Memory B cell (primary cell): ENCODE measurements around the gene ABCB4.

ENCODE experiments used
- ATAC-seq: fragments of 150-1000 bp; cut with Tn5 transposase; 2 replicates; pipeline ENCODE4 v1.10.0; 2021; ENCODE audit warnings: low read depth, mild to moderate bottlenecking, moderate library complexity
- DNase-seq, 2 donors: peaks; one replicate each; pipeline ENCODE4 v3.0.0; 2022; ENCODE audit warnings: low spot score in 2 of 2
- H3K27ac Mint-ChIP-seq: one replicate; pipeline ENCODE4 v1.8.0; 2022; ENCODE audit warnings: mild to moderate bottlenecking, moderate library complexity, mixed read lengths
- H3K27me3 Mint-ChIP-seq: one replicate; pipeline ENCODE4 v1.8.0; 2022; ENCODE audit warnings: mixed read lengths
- H3K36me3 Mint-ChIP-seq: one replicate; pipeline ENCODE4 v1.8.0; 2022; ENCODE audit warnings: mild to moderate bottlenecking, mixed read lengths
- H3K4me1 Mint-ChIP-seq: one replicate; pipeline ENCODE4 v1.8.0; 2022; ENCODE audit warnings: mixed read lengths
- H3K4me3 Mint-ChIP-seq: one replicate; pipeline ENCODE4 v1.8.0; 2022; ENCODE audit warnings: mild to moderate bottlenecking, moderate library complexity, mixed read lengths
- H3K9me3 Mint-ChIP-seq: one replicate; pipeline ENCODE4 v1.8.0; 2022; ENCODE audit warnings: mixed read lengths

Gene ABCB4

GRCh38 chr7:87475359-87476178 is at the start of gene ABCB4:
TSS of gene ABCB4 (minus strand) at chr7:87475680. CDS start at chr7:87475465, 215 bp downstream.
- no peaks in the 10 kb centered on the region for H3K9me3 Mint-ChIP-seq
- peak; percentile 41 for ATAC-seq
- H3K4me3 Mint-ChIP-seq, result peak within 1 kb of the TSS; percentile 85
- H3K27ac Mint-ChIP-seq, result peak within 1 kb of the TSS; percentile 94
- peaks cover 24% of the 10 kb centered on the region for H3K4me1 Mint-ChIP-seq
- H3K27me3 Mint-ChIP-seq, result no peaks in the 10 kb centered on the region
- peak; percentile 11 to 46 for DNase-seq
- H3K36me3 Mint-ChIP-seq, result peaks cover 2% of the 10 kb centered on the region

DNA sequence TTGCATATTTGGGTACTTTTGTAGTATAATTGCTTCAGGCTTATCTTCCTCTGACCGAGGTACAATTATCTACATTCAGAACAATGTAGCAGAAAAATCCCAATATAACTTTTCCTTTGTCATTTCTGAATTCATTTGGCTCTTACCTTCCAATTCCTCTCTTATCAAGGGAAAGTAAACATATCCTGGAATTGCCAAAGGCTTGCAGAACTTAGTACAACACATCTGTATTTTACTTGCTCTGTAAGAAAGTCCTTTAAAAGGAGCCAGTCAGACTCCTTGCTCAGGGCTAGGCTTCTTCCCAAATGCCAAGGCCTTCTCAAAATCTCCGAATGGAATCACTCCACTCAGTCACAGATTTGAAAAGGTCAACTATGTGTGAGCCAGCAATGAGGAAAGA is 43.3 kb upstream of the ABCB4 start:
- peaks cover 6% of the 10 kb centered on the region for H3K36me3 Mint-ChIP-seq
- peaks cover 4% of the 10 kb centered on the region for H3K27me3 Mint-ChIP-seq

DNA sequence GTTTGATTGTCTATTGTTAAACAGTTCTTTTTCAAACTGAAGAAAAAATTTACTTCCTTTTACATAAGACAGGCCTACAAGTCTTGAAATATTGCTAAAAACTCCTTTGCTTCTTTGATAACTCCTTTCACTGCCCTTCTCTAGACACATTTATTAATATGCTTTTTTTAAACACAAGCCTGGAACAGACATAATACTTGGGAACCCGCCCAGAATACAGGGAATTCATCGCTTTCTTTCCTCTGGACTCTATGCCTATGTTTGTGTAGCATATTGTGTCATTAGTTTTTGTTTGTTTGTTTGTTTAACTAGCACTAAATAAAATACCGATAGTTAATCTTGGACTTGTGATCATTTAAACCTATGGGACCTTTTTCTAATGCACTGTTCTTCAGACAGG is 42.4 kb upstream of the ABCB4 start:
- Mint-ChIP-seq H3K4me1 (no peaks in the 10 kb centered on the region), H3K9me3 (no peaks in the 10 kb centered on the region), H3K27ac (no peak overlapping the region), H3K36me3 (peaks cover 6% of the 10 kb centered on the region), H3K27me3 (peaks cover 4% of the 10 kb centered on the region), H3K4me3 (no peak overlapping the region)
- ATAC-seq (no peak), DNase-seq (no peak)

More for the DNA sequence above, 43.3 kb upstream of the ABCB4 start:
- Mint-ChIP-seq H3K4me3 (no peak overlapping the region), H3K4me1 (no peaks in the 10 kb centered on the region), H3K27ac (no peak overlapping the region), H3K9me3 (no peaks in the 10 kb centered on the region)
- ATAC-seq (no peak), DNase-seq (no peak)

- H3K27me3 Mint-ChIP-seq, result peaks cover 4% of the 10 kb centered on the region
- no peak for ATAC-seq
- no peak for DNase-seq
- no peaks in the 10 kb centered on the region for H3K9me3 Mint-ChIP-seq
- H3K4me3 Mint-ChIP-seq, result no peak overlapping the region
- no peak overlapping the region for H3K27ac Mint-ChIP-seq
- H3K4me1 Mint-ChIP-seq, result no peaks in the 10 kb centered on the region
- H3K36me3 Mint-ChIP-seq, result peaks cover 6% of the 10 kb centered on the region
Observed at GRCh38 chr7:87517136-87517815, 41.8 kb upstream of the ABCB4 start.

DNA sequence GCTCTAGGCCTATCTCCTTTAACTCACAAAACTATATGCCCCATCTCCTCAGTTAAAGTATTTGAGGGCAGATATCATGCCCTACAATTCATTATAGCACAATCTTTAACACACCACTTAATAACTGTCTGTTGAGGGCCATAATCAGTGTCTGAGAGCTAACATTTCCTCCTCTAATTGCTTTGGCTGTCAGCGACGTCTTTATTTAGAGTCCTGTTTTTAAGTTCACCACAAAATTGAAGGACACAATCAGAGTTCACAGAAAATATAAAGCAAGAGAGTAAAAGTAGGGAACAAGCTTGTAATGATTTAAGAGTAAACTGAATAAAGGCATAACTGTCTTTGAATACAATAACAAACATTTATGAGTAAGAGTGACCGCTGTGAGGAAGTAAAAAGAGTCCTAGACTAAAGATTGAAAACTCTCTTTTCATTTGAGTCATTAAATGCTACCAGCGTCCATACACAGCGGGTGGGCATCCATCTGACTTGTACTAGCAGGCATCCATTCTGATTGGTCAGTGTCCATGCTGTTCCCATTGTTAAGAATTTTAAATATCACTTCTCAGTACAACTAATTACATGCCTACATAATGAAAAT is 38.4 kb upstream of the ABCB4 start:
- ATAC-seq (no peak), DNase-seq (no peak)
- no peaks in the 10 kb centered on the region for H3K4me1 Mint-ChIP-seq
- H3K27me3 Mint-ChIP-seq, result peaks cover 2% of the 10 kb centered on the region
- H3K9me3 Mint-ChIP-seq, result no peaks in the 10 kb centered on the region
- peaks cover 4% of the 10 kb centered on the region for H3K36me3 Mint-ChIP-seq
- no peak overlapping the region for H3K4me3 Mint-ChIP-seq
- H3K27ac Mint-ChIP-seq, result no peak overlapping the region

GRCh38 chr7:87512906-87513305 is 37.4 kb upstream of the ABCB4 start:
- peaks cover 4% of the 10 kb centered on the region for H3K36me3 Mint-ChIP-seq
- peaks cover 3% of the 10 kb centered on the region for H3K4me1 Mint-ChIP-seq
- ATAC-seq (no peak), DNase-seq (no peak)
- H3K9me3 Mint-ChIP-seq, result no peaks in the 10 kb centered on the region
- peaks cover 2% of the 10 kb centered on the region for H3K27me3 Mint-ChIP-seq
- H3K27ac Mint-ChIP-seq, result no peak overlapping the region
- no peak overlapping the region for H3K4me3 Mint-ChIP-seq

- Mint-ChIP-seq H3K27ac (no peak overlapping the region), H3K9me3 (no peaks in the 10 kb centered on the region), H3K4me1 (peaks cover 6% of the 10 kb centered on the region), H3K27me3 (peaks cover 2% of the 10 kb centered on the region), H3K36me3 (peaks cover 4% of the 10 kb centered on the region), H3K4me3 (no peak overlapping the region)
- DNase-seq (no peak), ATAC-seq (no peak)
Observed at GRCh38 chr7:87511510-87511909, 36.0 kb upstream of the ABCB4 start.

GRCh38 chr7:87510411-87510875 is 35.0 kb upstream of the ABCB4 start:
- Mint-ChIP-seq H3K9me3 (no peaks in the 10 kb centered on the region), H3K27me3 (peaks cover 2% of the 10 kb centered on the region), H3K4me3 (no peak overlapping the region), H3K27ac (no peak overlapping the region), H3K36me3 (peaks cover 4% of the 10 kb centered on the region), H3K4me1 (peaks cover 12% of the 10 kb centered on the region)
- ATAC-seq, result no peak
- DNase-seq, result no peak

- Mint-ChIP-seq H3K27me3 (no peaks in the 10 kb centered on the region), H3K9me3 (no peaks in the 10 kb centered on the region), H3K4me1 (peaks cover 12% of the 10 kb centered on the region), H3K36me3 (no peaks in the 10 kb centered on the region), H3K4me3 (no peak overlapping the region), H3K27ac (peak overlapping the region; percentile 58)
- no peak for ATAC-seq
- no peak for DNase-seq
Observed at GRCh38 chr7:87507446-87507845, 32.0 kb upstream of the ABCB4 start.

DNA sequence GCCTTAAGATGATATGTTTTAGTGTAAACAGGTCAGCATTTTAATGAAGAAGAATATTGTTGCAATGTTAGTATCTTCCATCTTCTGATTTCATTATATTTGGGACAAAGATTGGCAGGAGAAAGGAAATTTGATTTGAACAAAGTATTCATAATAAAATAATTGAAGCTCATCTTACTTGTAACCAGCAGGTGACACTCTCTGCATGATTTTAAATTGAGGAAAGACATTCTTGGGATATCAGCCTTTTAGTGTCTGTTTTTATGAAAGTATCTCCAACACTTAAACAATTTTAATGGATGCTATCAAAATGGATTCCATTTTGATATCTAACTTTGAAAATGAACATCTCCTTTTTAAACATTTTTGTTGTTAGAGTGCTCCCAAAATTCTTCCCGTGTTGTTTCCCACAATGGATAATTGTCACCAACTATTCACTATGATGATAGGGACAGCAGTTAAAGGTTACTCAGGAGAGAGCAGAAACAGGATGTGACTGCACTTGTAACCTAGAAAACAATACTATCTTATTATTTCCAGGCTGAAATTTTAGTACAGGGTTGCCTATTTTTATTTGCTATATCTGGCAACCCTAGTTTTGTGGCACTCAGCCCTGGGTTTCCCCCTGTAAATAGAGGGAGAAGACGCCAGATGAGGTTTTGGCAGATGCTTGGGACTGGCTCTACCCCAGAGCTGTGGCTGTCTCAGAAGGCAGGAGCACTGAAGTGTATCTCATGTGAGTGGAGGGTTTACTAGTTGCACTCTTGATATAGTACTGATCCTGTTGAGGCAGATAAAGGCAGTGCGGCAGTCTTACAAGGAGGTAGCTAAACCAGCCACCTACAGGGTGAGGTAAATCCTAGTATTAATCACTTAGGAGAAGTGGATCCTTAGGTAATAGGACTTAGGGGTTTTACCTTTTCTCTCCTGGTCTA is 31.0 kb upstream of the ABCB4 start:
- Mint-ChIP-seq H3K27me3 (no peaks in the 10 kb centered on the region), H3K36me3 (no peaks in the 10 kb centered on the region), H3K9me3 (no peaks in the 10 kb centered on the region), H3K4me3 (no peak overlapping the region), H3K27ac (peak overlapping the region; percentile 58), H3K4me1 (peaks cover 12% of the 10 kb centered on the region)
- ATAC-seq, result no peak
- no peak for DNase-seq

- Mint-ChIP-seq H3K4me3 (no peak overlapping the region), H3K9me3 (no peaks in the 10 kb centered on the region), H3K36me3 (no peaks in the 10 kb centered on the region), H3K4me1 (peaks cover 12% of the 10 kb centered on the region), H3K27me3 (no peaks in the 10 kb centered on the region), H3K27ac (no peak overlapping the region)
- DNase-seq (no peak), ATAC-seq (no peak)
Observed at GRCh38 chr7:87505557-87506245, 30.2 kb upstream of the ABCB4 start.

DNA sequence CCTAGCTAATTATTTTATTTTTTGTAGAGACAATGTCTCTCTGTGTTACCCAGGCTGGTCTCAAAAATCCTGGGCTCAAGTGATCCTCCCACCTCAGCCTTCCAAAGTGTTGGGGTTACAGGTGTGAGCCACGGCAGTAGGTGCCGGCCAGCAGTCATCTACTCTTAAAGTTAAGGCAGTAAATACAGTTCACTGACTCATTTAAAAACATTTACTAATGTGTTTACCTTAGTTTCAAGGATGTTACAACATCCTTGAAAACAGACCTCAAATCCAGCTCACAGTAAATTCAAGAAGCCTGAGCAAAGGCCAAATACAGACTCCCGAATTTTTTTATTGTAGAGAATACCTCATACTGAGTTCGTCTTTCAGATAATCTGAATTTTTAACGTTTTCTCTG is 29.6 kb upstream of the ABCB4 start:
- no peak for DNase-seq

GRCh38 chr7:87499494-87499893 is 24.0 kb upstream of the ABCB4 start:
- DNase-seq (no peak), ATAC-seq (no peak)
- H3K9me3 Mint-ChIP-seq, result no peaks in the 10 kb centered on the region
- H3K4me1 Mint-ChIP-seq, result peaks cover 9% of the 10 kb centered on the region
- H3K4me3 Mint-ChIP-seq, result no peak overlapping the region
- H3K36me3 Mint-ChIP-seq, result no peaks in the 10 kb centered on the region
- H3K27me3 Mint-ChIP-seq, result no peaks in the 10 kb centered on the region
- no peak overlapping the region for H3K27ac Mint-ChIP-seq

More for the DNA sequence above, 29.6 kb upstream of the ABCB4 start:
- Mint-ChIP-seq H3K27me3 (no peaks in the 10 kb centered on the region), H3K9me3 (no peaks in the 10 kb centered on the region), H3K4me1 (peaks cover 12% of the 10 kb centered on the region), H3K36me3 (no peaks in the 10 kb centered on the region), H3K27ac (no peak overlapping the region), H3K4me3 (no peak overlapping the region)
- ATAC-seq, result no peak
